Mononuclear cell (primary cell): Measurements from ENCODE around the gene NALCN. TPM values are rescaled to one million over a fixed set of nuclear protein-coding genes. Genes with fewer than 3 reads are reported as not detected.

ENCODE experiments used
- H3K27me3 ChIP-seq: 2 replicates; pipeline ENCODE4 v1.6.0; 2011; ENCODE audit warnings: low read length, control low read depth; ENCODE audit not compliant: insufficient read depth
- H3K4me1 ChIP-seq: 2 replicates; pipeline ENCODE4 v1.5.1; 2011; ENCODE audit warnings: mild to moderate bottlenecking, low read length, control low read depth; ENCODE audit not compliant: insufficient read depth
- H3K4me3 ChIP-seq: 2 replicates; pipeline ENCODE4 v1.5.1; 2011; ENCODE audit warnings: mild to moderate bottlenecking, low read length, moderate library complexity
- H3K9me3 ChIP-seq: 2 replicates; pipeline ENCODE4 v1.5.1; 2011; ENCODE audit warnings: low read depth, mild to moderate bottlenecking, control low read depth, low read length
- total RNA-seq: library from RNA; depleted of rRNA; stranded (reverse); fragments of >200 nt; gene quantifications from one replicate; pipeline ENCODE4 v1.2.3, GENCODE V29; 2012

The NALCN gene
- total RNA-seq, 1 donor = not detected

DNA sequence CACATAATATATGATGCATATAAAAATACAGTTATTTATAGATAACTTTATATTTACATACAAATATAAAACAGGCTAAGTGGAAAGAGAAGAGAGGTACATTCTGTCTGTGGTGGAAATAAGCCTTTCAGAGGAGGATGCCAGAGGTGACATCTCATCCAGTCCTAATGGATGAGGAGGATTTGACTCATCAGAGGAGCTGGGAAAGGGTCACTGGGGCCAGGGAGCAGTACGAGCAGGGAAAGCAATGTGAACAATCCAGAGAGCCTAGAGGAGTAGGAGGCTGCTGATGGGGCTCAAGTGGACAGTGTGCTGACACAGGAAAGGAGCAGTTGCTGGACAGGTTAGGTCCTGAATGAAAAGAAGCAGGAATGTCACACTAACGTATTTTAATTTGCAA, 18.6 kb downstream of the NALCN start:
- H3K27me3 ChIP-seq = no peaks in the 10 kb centered on the region
- no peaks in the 10 kb centered on the region for H3K9me3 ChIP-seq
- no peaks in the 10 kb centered on the region for H3K4me1 ChIP-seq
- no peak overlapping the region for H3K4me3 ChIP-seq

DNA sequence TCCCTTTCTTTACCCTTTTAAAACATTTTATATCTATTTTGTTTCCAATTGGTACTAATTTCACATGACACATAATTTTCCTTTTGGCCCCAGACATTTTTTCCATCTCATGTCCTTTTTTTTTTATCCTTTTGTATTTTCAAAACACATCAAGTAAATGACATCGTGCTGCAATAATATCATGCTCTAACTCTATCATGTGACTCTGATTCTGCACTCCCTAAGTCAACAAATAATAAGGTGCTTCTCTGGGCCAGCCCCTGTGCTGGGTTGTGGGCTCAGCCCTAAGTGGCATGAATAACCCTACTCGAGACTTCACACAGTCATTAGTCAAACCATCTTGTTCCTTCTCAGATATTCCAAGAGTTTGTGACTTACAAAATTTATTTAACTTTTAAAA, 21.7 kb downstream of the NALCN start:
- H3K4me3 ChIP-seq = no peak overlapping the region

DNA sequence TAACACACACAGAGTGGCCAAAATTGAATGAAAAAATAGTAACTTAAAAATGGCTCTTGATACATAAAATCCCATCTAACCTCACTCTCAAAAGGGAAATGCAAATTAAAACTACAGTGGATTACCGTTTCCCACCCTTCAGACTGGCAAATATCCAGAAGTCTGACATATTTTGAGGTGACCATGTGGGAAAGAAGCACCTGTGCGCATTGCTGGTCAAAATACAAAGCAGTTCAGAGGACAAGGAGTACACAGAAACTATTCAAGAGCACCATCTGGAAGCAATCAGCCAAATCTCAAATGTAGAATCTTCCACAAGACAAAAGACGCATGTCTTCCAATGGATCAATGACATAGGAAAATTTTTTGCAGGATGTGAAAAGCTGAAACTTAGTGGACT, 23.2 kb downstream of the NALCN start:
- H3K4me1 ChIP-seq = no peaks in the 10 kb centered on the region
- H3K27me3 ChIP-seq = no peaks in the 10 kb centered on the region
- no peak overlapping the region for H3K4me3 ChIP-seq
- no peaks in the 10 kb centered on the region for H3K9me3 ChIP-seq

More for the DNA sequence above, 21.7 kb downstream of the NALCN start:
- Histone ChIP-seq H3K9me3 (no peaks in the 10 kb centered on the region), H3K27me3 (no peaks in the 10 kb centered on the region), H3K4me1 (no peaks in the 10 kb centered on the region)

DNA sequence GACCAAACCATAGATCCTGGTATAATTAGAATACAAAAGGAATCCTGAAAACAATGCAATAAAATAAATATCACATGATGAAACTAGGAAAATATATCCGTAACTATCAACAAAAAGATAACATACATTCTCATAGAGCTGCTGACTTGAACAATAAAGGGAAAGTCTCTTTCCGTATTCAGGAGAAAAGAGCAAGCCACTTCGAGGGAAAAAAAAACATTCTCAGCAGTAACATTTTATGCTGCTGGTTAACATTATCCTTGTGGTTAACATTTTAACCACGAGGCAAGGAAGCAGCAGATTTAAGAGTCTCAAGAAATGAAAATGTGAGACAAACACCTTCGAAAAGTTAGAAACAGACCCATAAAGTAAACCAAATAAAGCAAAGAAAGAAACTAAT, 25.8 kb downstream of the NALCN start:
- Histone ChIP-seq H3K4me1 (no peaks in the 10 kb centered on the region), H3K27me3 (no peaks in the 10 kb centered on the region), H3K9me3 (no peaks in the 10 kb centered on the region), H3K4me3 (no peak overlapping the region)

DNA sequence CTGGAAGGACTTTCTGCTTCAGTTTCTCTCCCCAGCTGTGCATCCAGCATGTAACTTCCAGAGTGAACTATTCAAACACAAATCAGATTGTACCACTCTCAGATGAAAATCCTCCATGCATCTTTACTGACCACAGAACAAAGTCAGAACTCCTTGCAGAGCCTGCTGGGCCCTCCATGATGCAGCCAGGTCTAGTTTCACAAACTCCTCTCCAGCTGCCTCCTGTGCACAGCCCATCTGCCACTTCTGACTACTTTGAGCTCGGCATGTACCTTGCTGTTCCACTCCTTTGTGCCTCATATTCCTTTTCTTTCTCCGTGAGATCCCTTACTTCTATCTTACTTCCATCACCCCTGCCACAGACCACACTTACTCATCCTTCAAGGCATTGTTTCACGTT, 31.4 kb downstream of the NALCN start:
- no peaks in the 10 kb centered on the region for H3K9me3 ChIP-seq
- H3K27me3 ChIP-seq = no peaks in the 10 kb centered on the region
- no peaks in the 10 kb centered on the region for H3K4me1 ChIP-seq
- no peak overlapping the region for H3K4me3 ChIP-seq

DNA sequence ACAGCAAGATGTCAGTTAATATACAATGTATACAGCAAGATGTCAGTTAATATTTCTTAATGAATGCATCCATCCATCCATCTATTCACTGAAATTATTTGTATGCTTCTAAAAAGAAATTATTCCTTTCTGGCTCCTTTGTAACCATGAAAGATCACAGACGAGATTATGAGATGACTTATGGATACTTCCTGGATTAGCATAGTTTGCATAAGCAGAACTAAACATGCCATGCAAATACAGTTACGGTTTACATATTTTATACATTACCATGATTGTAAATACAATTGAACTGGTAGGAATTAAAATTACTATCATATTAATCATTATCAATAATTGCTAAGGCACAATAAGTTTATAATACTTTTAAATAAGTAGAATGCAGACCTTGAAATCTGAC, 32.7 kb downstream of the NALCN start:
- Histone ChIP-seq H3K9me3 (no peaks in the 10 kb centered on the region), H3K4me1 (no peaks in the 10 kb centered on the region), H3K27me3 (no peaks in the 10 kb centered on the region), H3K4me3 (no peak overlapping the region)

DNA sequence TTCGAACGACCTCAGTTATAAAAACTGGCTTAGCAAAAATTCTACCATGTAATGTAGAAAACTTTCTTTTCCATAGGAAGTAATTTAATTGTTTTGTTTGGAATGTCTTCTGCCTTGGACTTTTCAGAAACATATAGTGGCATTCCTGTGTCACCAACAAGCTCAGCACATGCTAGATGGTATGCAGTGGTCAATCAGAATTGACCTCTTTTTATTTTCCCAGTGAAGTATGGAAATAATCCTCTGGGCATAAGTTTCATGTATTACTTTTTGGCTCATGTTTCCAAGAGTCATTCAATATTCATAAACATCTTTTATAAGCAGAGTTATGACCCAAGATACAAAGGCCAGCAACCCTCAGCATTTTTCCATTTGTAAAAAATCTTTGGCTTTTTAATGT, 33.6 kb downstream of the NALCN start:
- no peaks in the 10 kb centered on the region for H3K4me1 ChIP-seq
- no peaks in the 10 kb centered on the region for H3K27me3 ChIP-seq
- H3K4me3 ChIP-seq = no peak overlapping the region
- no peaks in the 10 kb centered on the region for H3K9me3 ChIP-seq

DNA sequence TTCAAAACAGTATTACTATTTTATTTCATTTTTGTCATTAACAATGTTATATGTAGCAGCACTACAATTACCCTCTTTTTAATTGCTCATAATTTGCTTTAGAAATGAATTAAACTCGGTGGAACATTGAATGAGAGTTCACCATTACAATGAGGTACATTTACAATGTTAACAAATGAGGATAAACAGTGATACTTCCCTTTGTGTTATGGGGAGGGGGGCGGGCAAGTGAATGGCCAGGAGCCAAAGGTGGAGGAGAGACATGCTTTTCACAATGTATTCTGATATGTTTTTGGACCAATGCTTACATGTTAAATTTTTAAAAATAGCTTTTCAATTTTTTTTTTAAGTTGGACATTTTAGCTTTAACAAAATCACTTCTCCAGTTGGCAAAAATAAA, 34.2 kb downstream of the NALCN start:
- no peak overlapping the region for H3K4me3 ChIP-seq
- H3K27me3 ChIP-seq = no peaks in the 10 kb centered on the region
- H3K4me1 ChIP-seq = no peaks in the 10 kb centered on the region
- no peaks in the 10 kb centered on the region for H3K9me3 ChIP-seq

DNA sequence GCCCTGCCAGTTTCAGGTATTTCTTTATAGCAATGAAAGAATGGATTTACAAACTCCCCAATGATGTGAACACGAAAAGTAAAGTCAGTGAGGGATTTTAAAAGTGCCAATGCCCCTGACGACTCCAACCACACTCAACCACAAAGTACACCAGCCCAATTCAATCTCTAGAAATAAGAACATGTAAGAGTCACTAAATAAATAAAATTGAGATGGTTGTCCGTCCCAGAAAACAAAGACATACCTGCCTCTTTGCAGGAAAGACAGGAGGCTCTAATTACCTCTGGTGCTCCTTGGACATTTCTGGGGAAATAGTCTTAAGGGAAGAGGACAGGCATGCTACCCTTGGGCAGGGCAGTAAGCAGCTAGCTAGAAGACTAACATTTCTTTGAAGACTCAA, 55.8 kb downstream of the NALCN start:
- H3K4me1 ChIP-seq = no peaks in the 10 kb centered on the region
- H3K9me3 ChIP-seq = no peaks in the 10 kb centered on the region
- H3K4me3 ChIP-seq = no peak overlapping the region
- H3K27me3 ChIP-seq = no peaks in the 10 kb centered on the region

DNA sequence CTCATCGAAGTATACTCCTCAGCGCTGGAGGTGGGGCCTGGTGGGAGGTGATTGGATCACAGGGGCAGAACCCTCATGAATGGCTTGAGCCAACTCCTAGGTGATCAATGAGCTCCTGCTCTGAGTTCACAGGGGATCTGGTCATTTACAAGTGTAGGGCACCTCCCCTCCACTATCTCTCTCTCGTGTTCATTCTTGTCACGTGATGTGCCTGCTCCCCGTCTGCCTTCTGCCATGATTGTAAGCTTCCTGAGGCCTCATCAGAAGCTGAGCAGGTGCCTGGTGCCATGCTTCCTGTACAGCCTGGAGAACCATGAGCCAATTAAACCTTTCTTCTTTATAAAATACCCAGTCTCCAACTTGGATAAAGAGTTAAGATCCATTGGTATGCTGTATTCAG, 61.4 kb downstream of the NALCN start:
- Histone ChIP-seq H3K4me1 (no peaks in the 10 kb centered on the region), H3K9me3 (no peaks in the 10 kb centered on the region), H3K27me3 (no peaks in the 10 kb centered on the region), H3K4me3 (no peak overlapping the region)

DNA sequence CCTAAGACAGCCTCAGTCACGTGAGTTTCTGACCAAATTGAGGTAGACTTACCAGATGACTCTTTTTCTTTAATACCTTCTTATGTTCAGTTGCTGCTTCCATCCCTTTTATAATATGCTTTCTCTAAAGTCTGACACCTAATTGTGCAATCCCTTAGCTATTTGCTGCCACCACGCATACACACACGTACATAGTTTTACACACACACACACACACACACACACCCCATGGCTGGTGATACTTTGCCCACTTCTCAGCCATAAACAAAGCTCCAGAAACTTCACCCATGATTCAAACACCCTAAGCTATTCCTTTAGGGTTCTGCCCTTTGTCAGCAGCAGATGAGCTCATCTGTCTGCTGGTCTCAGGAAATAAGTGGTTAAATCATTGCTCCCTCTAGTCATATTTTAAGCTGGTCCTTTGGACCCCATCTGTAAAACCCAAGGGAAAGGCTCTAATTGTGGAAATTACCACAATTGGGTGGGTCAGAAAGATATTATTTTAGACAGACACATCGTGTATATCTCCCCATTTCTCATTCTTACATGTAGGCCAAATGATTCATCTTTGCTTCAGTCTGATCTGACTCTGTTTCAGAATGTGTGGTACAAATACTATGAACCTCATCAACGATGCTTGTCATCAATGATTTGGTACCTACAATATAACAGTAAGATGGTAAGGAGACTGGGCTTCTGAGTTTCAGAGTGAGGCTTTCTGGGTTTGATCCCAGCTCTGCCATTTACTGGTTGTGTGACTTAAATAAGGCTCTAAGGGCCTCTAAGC, 69.2 kb downstream of the NALCN start:
- Histone ChIP-seq H3K9me3 (no peaks in the 10 kb centered on the region), H3K4me1 (no peaks in the 10 kb centered on the region), H3K27me3 (no peaks in the 10 kb centered on the region), H3K4me3 (no peak overlapping the region)

DNA sequence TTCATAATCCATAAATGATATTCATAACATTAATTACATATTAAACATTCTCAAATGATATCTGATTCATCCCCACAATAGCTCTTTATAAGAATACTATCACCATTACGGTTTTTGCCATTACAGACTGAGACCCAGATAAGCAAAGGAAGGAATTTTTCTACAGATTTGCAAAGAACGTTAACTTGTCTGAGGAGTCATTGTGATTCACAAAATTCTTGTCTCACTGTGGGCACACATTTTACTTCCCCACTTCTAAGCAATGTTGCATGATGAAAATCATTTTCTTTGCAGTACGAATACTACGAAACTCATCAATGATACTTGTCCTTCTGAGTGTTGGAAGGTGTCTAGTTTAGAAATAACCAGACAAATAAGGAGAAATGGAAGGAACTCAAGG, 70.1 kb downstream of the NALCN start:
- Histone ChIP-seq H3K27me3 (no peaks in the 10 kb centered on the region), H3K4me3 (no peak overlapping the region), H3K4me1 (no peaks in the 10 kb centered on the region), H3K9me3 (no peaks in the 10 kb centered on the region)

DNA sequence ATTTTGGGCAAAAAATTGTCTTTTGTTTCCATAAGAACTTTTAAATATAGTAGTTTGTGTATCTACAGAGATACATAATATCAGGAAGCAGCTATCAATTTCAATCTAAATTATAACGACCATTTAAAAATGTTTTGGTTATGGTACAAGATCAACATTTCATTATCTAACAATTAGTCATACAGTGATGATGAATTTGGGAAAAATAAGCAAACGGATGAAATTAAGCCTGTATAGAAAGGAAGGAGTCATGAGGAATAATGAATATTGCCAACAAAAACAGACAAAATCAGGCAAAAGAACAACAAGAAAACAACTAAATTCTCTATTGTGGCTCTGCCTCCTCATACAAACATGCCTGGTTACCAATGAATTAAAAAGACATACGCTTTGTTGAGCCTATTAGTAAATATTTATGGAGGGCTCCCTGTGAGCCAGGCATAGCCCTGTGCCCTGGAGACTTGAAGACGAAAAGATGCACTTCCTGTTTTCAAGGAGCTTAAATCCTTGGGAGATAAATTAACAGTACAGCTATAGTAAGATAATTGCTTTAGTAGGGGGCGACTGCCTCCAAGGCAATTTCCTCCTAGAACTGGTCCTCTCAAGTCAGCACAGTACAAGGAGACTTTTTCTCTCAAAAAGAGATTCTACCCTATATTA, 73.0 kb downstream of the NALCN start:
- Histone ChIP-seq H3K4me1 (no peaks in the 10 kb centered on the region), H3K4me3 (no peak overlapping the region), H3K9me3 (no peaks in the 10 kb centered on the region), H3K27me3 (no peaks in the 10 kb centered on the region)

DNA sequence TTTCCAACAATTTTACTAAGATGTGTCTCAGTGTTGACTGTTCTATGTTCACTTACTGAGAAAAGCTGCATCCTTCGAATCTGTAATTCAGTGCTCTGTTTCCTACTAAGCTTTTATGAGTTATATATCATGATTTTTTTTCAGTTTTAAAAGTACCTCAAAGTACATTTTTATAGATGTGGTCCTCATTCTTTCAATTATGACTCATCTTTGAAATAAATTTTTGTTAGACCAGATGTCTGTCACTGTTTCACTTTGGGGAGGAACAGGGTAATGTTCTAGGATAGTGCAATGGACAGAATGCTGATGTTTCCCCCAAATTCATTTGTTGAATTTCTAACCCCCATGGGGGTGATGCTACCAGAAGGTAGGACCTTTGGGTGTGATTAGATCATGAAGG, 74.8 kb downstream of the NALCN start:
- no peak overlapping the region for H3K4me3 ChIP-seq
- H3K27me3 ChIP-seq = no peaks in the 10 kb centered on the region
- no peaks in the 10 kb centered on the region for H3K4me1 ChIP-seq
- H3K9me3 ChIP-seq = no peaks in the 10 kb centered on the region

DNA sequence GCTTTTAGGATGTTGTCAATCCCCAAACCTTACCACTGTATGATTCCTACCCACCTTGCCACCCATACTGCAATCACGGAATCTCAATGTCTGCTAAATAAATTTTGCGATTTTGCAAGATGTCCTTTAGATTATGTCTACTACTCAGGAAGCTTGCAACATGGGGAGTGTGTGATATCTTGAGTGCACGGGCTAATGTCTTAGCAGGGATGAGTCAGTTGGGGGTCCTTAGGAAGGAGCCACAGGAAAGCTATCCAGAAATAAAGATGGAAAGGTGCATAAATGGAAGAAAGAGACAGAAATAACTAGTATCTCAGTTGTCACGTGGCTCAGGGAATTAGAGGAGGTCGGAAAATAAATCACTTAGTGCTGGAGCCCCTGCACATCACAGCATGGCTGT, 77.1 kb downstream of the NALCN start:
- no peaks in the 10 kb centered on the region for H3K4me1 ChIP-seq
- H3K27me3 ChIP-seq = no peaks in the 10 kb centered on the region
- no peak overlapping the region for H3K4me3 ChIP-seq
- no peaks in the 10 kb centered on the region for H3K9me3 ChIP-seq

DNA sequence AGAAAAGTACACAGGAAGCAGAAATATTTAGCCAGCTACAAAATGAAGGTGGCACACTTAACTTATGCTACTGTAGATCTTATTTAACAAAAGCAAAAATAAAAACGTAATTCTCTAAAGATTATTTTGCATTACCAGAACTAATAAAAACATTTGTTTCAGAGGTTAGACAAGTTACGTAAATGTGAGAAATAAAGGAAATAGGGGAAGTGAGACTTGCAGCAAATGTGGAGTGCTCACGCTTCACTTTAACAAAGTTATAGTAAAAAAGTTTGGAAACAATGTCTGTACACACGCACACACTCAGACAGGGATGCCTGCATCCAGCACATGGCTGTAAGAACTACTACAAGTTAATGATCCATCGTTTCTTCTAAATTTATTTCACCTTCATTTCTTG, 83.7 kb downstream of the NALCN start:
- H3K27me3 ChIP-seq = no peaks in the 10 kb centered on the region
- H3K4me3 ChIP-seq = no peak overlapping the region
- no peaks in the 10 kb centered on the region for H3K9me3 ChIP-seq
- H3K4me1 ChIP-seq = no peaks in the 10 kb centered on the region
